ENCODE data around the gene NINL. TPM values are rescaled to one million over a fixed set of nuclear protein-coding genes. Genes with fewer than 3 reads are reported as not detected.
"Not testable (repeated sequence)": the region's sequence is repeated elsewhere in the genome, so short reads cannot be mapped to it uniquely, and the experiment has no call there.

Gene NINL
- total RNA-seq, 2 donors from 2014 or later: 3.8 to 5.1 TPM

- intact Hi-C loops (cut with DNase I); ATAC-seq; DNase-seq: not testable (repeated sequence)
These were observed 17.0 kb upstream of the NINL start for GRCh38 chr20:25602191-25602913.

DNA sequence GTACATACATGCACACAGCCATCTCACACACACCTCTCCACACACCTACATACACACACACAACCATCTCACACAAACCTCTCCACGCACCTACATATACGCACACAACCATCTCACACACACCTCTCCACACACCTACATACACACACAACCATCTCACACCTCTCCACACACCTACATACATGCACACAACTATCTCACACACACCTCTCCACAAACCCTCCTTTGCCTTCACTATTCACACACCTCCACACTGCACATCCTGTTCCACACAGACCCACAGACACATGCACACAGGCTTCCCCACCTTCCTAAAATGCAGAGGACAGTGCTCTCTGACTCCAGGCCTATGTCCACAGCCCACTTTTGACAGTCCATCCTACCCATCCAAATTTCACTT is 16.3 kb upstream of the NINL start:
- intact Hi-C loops (cut with DNase I): no loop called here
- no peak for DNase-seq
- ATAC-seq: no peak

DNA sequence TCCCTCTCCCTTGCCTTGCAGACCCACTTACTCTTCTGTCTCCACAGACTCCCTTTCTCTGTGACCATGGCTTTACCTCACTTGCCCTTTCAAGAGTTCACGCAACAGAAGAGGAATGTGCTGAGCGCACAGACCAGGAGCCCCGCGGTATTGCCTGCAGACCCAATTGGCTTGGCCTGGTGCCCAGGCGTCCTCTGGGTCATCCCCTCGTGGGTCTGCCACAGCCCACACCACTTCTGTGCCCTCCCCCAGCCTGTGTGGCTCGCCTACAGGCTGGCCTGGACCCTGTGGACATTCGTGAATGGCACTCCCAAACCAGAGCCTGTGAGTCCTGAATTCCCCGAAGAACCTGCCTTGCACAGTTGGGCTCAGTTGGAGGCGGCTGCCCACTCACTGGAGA is 15.3 kb upstream of the NINL start:
- DNase-seq (no peak), ATAC-seq (peak in 1 of 2 donors; percentile 59)
- intact Hi-C loops (cut with DNase I): no loop called here

DNA sequence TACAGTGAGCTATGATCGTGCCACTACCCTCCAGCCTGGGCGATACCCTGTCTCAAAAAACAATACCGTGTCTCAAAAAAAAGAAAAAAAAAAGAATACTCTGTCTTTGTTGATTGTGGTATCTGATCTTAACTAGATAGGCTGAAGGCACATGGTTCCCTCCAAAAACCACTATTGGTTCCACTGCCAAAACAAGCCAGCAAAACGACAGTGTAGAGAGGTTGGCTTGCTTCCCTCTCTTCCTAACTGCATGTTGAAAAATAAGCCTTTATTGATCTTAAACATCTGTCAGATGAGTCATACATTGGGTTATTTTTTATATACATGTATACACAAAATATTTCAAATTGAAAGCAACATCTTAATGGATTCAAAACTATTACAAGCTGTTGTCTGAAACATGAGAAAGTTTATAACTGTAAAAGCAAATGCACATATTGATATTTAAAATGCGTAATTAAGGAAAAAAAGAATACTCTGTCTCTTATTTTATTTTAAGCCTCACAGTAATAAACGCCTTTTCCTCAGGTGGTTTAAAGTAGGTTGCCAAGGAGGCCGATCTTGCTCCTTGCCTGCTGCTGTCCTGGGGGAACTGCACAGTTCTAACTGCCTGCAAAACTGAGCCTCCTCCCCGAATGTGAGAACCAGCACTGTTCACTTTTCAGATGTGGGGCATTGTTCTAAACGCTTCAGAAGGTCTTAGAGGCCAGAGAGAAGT is 7.0 kb upstream of the NINL start:
- no peak for ATAC-seq
- intact Hi-C loops (cut with DNase I): no loop called here
- DNase-seq: no peak

DNA sequence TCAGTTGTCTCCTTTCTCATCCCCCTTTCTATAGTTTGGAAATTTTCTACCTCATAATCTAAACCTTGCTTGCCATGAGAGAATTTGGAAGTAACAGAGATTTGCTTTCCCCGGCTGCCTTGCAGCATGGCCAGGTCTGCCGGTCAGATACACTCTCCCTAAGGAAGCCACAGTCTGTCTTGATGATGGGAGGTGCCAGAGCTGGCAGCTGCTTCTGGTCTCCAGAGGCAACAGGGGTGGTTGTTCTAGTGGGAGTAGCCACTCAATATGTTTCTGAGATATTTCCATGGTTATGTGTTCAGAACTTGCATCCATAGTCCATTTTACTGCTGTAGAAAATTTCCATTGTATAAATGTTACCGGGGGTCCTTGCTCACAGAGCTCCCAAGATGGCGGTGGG is 5.4 kb upstream of the NINL start:
- ATAC-seq: peak in 1 of 2 donors; percentile 46
- intact Hi-C loops (cut with DNase I); DNase-seq: not testable (repeated sequence)

DNA sequence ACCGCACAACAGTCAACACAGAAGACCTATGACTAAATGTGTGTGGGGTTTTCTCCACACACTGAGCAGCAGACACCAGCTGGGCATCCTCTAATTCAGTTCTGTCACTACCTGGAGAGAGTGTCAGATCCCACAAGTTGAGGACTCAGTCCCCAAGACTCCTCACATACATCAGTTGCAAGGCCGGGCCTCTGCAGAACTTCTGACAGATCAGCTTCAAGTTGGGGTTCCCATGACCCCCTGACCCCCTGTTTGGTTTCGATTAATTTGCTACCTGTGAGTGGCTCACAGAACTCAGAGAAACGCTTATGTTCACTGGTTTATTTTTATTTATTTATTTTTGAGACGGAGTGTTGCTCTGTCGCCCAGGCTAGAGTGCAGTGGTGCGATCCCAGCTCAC is 3.2 kb upstream of the NINL start:
- intact Hi-C loops (cut with DNase I): no loop called here
- ATAC-seq: no peak
- DNase-seq: no peak

DNA sequence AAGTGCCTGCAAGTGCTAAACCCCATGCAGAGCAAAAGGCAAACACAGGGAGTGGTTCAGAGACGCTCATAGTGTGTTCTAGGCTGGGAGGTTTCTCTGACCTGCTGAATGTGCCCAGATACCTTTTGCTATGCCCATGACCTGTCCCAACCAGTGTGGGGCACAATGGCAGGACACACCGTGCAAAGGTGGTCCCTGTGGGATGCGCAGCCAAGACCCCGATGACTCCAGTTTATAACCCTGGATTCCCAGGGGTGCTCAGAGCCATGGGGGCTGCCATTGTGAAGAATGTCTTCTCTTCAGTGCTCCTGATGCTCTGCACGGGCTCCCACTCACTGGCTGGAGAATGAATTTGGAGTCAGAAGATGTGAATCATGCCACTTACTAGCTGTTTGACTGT is 2.2 kb upstream of the NINL start:
- intact Hi-C loops (cut with DNase I): no loop called here
- no peak for ATAC-seq
- no peak for DNase-seq

DNA sequence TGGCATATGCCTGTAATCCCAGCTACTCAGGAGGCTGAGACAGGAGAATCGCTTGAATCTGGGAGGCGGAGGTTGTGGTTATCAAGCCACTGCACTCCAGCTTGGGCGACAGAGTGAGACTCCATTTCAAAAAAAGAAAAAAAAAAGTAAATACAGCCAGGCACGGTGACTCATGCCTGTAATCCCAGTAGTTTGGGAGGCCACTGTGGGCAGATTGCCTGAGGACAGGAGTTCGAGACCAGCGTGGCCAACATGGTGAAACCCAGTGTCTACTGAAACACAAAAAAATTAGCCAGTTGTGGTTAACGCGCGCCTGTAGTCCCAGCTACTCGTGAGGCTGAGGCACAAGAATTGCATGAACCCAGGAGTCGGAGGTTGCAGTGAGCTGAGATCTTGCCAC is 1.5 kb upstream of the NINL start:
- ATAC-seq: no peak
- intact Hi-C loops (cut with DNase I): no loop called here
- no peak for DNase-seq

- ATAC-seq; DNase-seq; intact Hi-C loops (cut with DNase I): not testable (repeated sequence)
These were observed 1.7 kb downstream of the NINL start for GRCh38 chr20:25583607-25584006.

DNA sequence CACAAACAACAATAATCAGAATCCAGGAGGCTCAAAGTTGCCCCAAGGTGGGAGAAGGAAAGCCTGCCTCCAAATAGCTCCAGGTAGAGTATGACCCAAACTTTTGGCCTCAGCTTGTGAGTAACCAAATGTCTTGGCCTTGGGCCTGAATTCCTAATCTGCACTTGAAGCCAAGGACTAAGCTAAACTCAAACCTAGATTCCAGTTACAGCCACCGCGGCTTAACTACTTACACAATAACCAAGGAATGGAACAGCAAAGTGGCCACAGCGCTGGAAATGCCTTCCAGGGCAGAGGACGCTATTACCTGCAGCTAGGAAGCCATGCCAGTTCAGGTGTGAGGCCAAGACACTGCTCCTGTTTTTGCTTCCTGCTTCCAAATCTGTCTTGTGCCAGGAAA is 4.6 kb downstream of the NINL start:
- DNase-seq: no peak
- intact Hi-C loops (cut with DNase I): no loop called here
- ATAC-seq: no peak

GRCh38 chr20:25579081-25579770 is 6.1 kb downstream of the NINL start:
- no peak for ATAC-seq

DNA sequence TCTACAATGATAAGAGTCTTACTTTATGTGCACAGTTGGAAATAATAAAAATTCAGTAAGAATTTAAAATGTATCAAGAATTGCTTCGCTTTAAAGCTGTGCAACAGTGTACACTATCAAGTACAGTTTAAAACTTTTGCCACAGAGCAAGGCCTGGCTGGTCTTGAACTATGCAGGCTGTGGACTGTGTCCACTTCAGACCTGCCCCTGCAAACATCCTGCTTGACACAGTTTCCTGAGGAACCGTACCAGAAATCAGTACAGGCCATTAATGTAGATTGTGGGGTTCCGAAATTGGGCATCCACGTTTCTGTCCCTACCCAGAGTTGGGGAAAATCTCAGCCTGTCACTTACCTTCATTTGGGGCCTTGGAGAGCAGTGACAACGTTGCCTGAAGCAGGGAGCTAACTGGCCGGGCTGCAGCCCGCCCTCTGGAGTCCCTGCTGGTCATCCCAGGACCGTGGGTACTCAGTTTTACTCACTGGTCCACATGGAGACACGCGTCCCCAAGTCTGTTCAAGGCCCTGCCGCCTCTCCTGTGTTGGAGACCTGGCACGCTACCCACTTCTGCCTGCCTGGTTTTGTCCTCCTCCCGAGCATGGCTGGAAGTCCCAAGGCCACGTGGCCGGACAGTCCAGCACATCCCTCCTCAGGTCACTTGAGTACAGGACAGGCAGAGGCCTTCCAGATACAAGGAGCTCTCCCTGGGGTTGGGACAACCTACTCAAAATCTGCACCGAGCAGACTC is 8.4 kb downstream of the NINL start:
- no peak for ATAC-seq
- no peak for DNase-seq
- intact Hi-C loops (cut with DNase I): no loop called here

More at GRCh38 chr20:25579081-25579770, 6.1 kb downstream of the NINL start:
- intact Hi-C loops (cut with DNase I): no loop called here
- no peak for DNase-seq

- peak in 1 of 2 donors; percentile 41 for ATAC-seq
- intact Hi-C loops (cut with DNase I): no loop called here
- no peak for DNase-seq
These were observed 10.9 kb downstream of the NINL start for GRCh38 chr20:25574411-25574810.

DNA sequence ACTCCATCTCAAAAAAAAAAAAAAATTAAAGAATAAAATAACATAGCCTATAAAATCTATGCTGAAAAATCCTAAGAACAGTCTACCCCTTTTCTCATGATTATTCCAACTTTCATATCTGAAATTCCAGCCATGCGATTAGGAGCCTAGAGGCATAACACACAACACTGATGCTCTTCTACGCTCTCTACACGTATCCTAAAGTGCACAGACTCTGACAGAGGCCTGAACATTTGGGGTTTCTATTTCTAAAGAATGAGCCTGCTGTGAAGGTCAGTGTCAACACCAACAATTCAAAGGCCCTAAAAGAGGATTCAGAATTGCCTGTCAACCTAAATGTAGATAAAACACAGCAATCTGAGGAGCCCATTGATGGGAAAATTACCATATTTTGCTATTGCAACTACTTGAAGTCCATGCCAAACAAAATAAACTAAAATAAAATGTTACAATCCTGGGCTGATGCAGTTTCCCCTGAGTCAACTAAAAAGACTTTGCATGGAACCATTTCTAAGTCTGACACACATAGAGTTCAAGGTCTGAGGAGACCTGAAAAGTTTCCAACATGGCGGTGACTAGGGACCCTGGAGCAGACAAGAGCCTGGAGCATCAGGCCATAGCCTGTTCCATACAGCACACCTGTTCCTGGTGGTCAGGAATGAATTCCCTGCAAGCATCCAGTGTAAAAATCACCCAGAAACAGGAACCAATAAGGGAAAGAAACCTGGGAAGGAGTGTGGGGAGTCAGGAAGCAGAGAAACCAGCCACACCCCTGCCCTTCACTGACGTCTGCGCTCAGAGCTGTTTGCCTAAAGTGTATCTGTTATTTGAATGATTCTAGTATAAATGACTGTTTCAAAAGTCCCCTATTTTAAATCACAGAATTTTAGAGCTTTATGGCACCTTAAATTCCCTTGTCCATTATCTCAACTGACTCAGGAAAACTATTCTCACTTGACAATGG is 11.8 kb downstream of the NINL start:
- ATAC-seq (peak; percentile 23 to 60), DNase-seq (no peak)
- intact Hi-C loops (cut with DNase I): no loop called here

DNA sequence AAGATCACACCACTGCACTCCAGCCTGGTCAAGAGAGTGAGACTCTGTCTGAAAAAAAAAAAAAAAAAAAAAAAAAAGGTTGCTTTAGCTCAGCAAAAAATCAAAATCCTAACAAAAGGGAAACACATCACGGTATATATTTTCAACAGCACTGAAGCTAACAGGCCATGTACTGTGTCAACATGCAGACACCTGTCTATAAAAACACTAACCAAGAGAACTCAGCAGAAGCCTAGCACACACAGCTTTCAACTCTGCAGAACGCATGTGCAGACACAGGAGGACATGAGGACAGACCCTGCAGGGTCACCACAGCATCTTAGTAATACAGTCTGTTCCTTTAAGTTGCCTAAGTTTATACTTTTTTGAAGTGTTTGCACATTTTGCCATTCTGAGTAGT is 13.5 kb downstream of the NINL start:
- intact Hi-C loops (cut with DNase I): no loop called here
- DNase-seq: no peak
- ATAC-seq: no peak

- no peak for ATAC-seq
- intact Hi-C loops (cut with DNase I): no loop called here
- DNase-seq: no peak
These were observed 14.1 kb downstream of the NINL start for GRCh38 chr20:25571240-25571639.

DNA sequence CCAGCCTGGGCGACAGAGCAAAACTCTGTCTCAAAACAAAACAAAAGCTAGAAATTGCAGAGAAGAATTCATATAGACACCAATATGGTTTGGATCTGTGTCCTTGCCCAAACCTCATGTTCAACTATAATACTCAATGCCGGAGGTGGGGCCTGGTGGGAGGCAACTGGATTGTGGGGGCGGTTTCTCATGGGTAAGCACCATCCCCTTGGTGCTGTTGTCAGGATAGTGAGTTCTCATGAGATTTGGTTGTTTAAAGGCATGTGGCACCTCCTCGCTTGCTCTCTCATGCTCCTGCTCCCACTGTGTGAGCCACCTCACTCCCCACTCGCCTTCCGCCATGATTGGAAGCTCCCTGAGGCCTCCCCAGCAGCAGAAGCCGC is 15.2 kb downstream of the NINL start:
- no peak for ATAC-seq
- intact Hi-C loops (cut with DNase I): no loop called here
- DNase-seq: no peak

GRCh38 chr20:25567286-25567685 is 18.0 kb downstream of the NINL start:
- ATAC-seq (no peak), DNase-seq (no peak)
- intact Hi-C loops (cut with DNase I): no loop called here

- DNase-seq (no peak), ATAC-seq (no peak)
- intact Hi-C loops (cut with DNase I): no loop called here
These were observed 18.5 kb downstream of the NINL start for GRCh38 chr20:25566821-25567220.

Measured in left cardiac atrium (tissue), 4 donors.